Left lung (tissue), 10 donors: ENCODE measurements around the gene WNT11. TPM values are rescaled to one million over a fixed set of nuclear protein-coding genes. Genes with fewer than 3 reads are reported as not detected.

Source experiments
- ATAC-seq: fragments of 200-7000 bp; cut with Tn5 transposase; one replicate; pipeline ENCODE4 v1.9.1; 2020; ENCODE audit warnings: moderate library complexity
- DNase-seq, 4 donors: peaks; one replicate each; pipeline ENCODE4 v3.0.0-alpha.2; 2013 to 2020
- H3K27ac ChIP-seq, 2 donors: fragments of 200-600 bp; sonication (generic) in 1 of 2; one replicate each; pipeline versions ENCODE4 v1.5.0 to v1.8.0; 2020 to 2021
- H3K27me3 ChIP-seq, 2 donors: fragments of 200-600 bp; sonication (generic) in 1 of 2; one replicate each; pipeline versions ENCODE4 v1.5.0 to v1.8.0; 2020 to 2021
- H3K36me3 ChIP-seq, 2 donors: fragments of 200-600 bp; sonication (generic) in 1 of 2; one replicate each; pipeline versions ENCODE4 v1.5.0 to v1.8.0; 2020 to 2021
- H3K4me1 ChIP-seq, 2 donors: fragments of 200-600 bp; one replicate each; pipeline ENCODE4 v1.8.0; 2021
- H3K4me3 ChIP-seq, 2 donors: fragments of 200-600 bp; sonication (generic) in 1 of 2; one replicate each; pipeline versions ENCODE4 v1.5.0 to v1.8.0; 2020 to 2021; ENCODE audit warnings: mild to moderate bottlenecking in 1 of 2
- H3K9me3 ChIP-seq, 2 donors: fragments of 200-600 bp; sonication (generic) in 1 of 2; one replicate each; pipeline versions ENCODE4 v1.5.0 to v1.8.0; 2020 to 2021
- CTCF ChIP-seq, 2 donors: fragments of 200-600 bp; sonication (generic) in 1 of 2; IDR thresholded peaks; one replicate each; pipeline versions ENCODE4 v1.5.0 to v1.8.0; 2021; ENCODE audit warnings: antibody characterized with exemption in 2 of 2
- intact Hi-C, 2 donors: fragments of 100-400 bp; cut with DNase I; formaldehyde crosslinking; loops; one replicate each; pipeline versions ENCODE4 v1.11.2 to v1.14.2; 2022
- polyA plus RNA-seq, 6 donors: library from polyadenylated mRNA; unstranded; fragments of 120-200 nt; gene quantifications; one replicate each; pipeline ENCODE4 v1.2.1, GENCODE V29; 2013; ENCODE audit not compliant: insufficient read length in 6 of 6
- total RNA-seq, 2 donors: library from RNA; stranded (reverse); fragmentation: NEBNext Ultra II Directional; extraction: Animal tissue kit (Norgen Biotek cat#: 25700); gene quantifications; one replicate each; pipeline ENCODE4 v1.2.1, GENCODE V29; 2021
- donor health status: DM: no; HTN: yes; CAD: no.
- donor health status: DM: no; HTN: no; CAD: no.

The WNT11 gene
- total and polyA plus RNA-seq, 8 donors, result 1.3 to 64.0 (median 54.3) TPM

DNA sequence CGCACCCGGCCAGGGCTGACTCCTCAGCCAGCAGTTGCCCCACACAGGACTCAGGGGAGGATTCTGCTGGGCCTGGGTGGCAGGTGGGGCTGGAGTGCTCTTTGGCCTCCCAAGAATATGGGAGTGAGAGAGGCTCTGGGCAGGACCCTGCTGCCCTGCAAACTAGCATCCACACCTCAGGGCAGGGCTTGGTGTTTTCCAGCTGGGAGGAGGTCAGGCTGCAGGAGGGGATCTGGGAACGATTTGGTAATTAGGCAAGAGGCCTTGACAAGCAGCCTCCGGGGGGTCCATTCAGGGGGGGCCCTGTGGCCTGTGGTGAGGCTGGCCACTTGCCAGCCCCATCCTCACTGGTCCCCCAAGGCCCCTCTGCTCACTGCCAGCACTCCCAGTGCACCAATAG lies 35.8 kb downstream of the WNT11 start:
- no peak for ATAC-seq
- DNase-seq, result no peak
- H3K4me3 ChIP-seq, result no peak overlapping the region
- no peaks in the 10 kb centered on the region for H3K4me1 ChIP-seq
- H3K27ac ChIP-seq, result no peak overlapping the region
- no peaks in the 10 kb centered on the region for H3K36me3 ChIP-seq
- H3K27me3 ChIP-seq, result no peaks in the 10 kb centered on the region
- H3K9me3 ChIP-seq, result no peaks in the 10 kb centered on the region
- TF ChIP-seq CTCF (IDR thresholded peaks at IDR 0.05), result no peak
- intact Hi-C loops, result no loop called here

- no peak overlapping the region for H3K4me3 ChIP-seq
- TF ChIP-seq CTCF (IDR thresholded peaks at IDR 0.05), result no peak
- no peaks in the 10 kb centered on the region for H3K36me3 ChIP-seq
- H3K27me3 ChIP-seq, result no peaks in the 10 kb centered on the region
- H3K27ac ChIP-seq, result no peak overlapping the region
- H3K4me1 ChIP-seq, result no peaks in the 10 kb centered on the region
- DNase-seq (no peak), ATAC-seq (no peak)
- intact Hi-C loops, result no loop called here
- no peaks in the 10 kb centered on the region for H3K9me3 ChIP-seq
Measured at GRCh38 chr11:76169473-76169896, 36.8 kb downstream of the WNT11 start.

GRCh38 chr11:76167590-76167989 lies 38.7 kb downstream of the WNT11 start:
- ATAC-seq (no peak), DNase-seq (peak in 1 of 4 donors; percentile 71)
- Histone ChIP-seq H3K27me3 (no peaks in the 10 kb centered on the region), H3K36me3 (no peaks in the 10 kb centered on the region), H3K4me3 (no peak overlapping the region), H3K9me3 (no peaks in the 10 kb centered on the region), H3K4me1 (no peaks in the 10 kb centered on the region), H3K27ac (no peak overlapping the region)
- intact Hi-C loops, result no loop called here
- no peak for TF ChIP-seq CTCF (IDR thresholded peaks at IDR 0.05)

GRCh38 chr11:76166314-76166713 lies 40.0 kb downstream of the WNT11 start:
- Histone ChIP-seq H3K9me3 (no peaks in the 10 kb centered on the region), H3K4me1 (no peaks in the 10 kb centered on the region), H3K36me3 (no peaks in the 10 kb centered on the region), H3K27ac (no peak overlapping the region), H3K4me3 (no peak overlapping the region), H3K27me3 (no peaks in the 10 kb centered on the region)
- DNase-seq, result no peak
- ATAC-seq, result no peak
- intact Hi-C loops, result no loop called here
- no peak for TF ChIP-seq CTCF (IDR thresholded peaks at IDR 0.05)

- H3K36me3 ChIP-seq, result no peaks in the 10 kb centered on the region
- H3K27me3 ChIP-seq, result no peaks in the 10 kb centered on the region
- intact Hi-C loops, result no loop called here
- peak in 1 of 4 donors; percentile 59 for DNase-seq
- H3K27ac ChIP-seq, result no peak overlapping the region
- no peaks in the 10 kb centered on the region for H3K9me3 ChIP-seq
- no peaks in the 10 kb centered on the region for H3K4me1 ChIP-seq
- TF ChIP-seq CTCF (IDR thresholded peaks at IDR 0.05), result no peak
- ATAC-seq, result no peak
- no peak overlapping the region for H3K4me3 ChIP-seq
Measured at GRCh38 chr11:76164861-76165751, 41.2 kb downstream of the WNT11 start.
